Measurements from ENCODE around the gene YWHAG. TPM values are rescaled to one million over a fixed set of nuclear protein-coding genes. Genes with fewer than 3 reads are reported as not detected.
"Not testable (repeated sequence)": the region's sequence is repeated elsewhere in the genome, so short reads cannot be mapped to it uniquely, and the experiment has no call there.

Gene YWHAG
- total and polyA plus RNA-seq, 2 of the 13 experiments (the other 11 are each of a cell fraction or from before 2014, with no cell fraction given): 36.9 to 67.5 TPM

- H3K9me3 ChIP-seq (ENCODE audit: low read length); ATAC-seq; H3K4me3 ChIP-seq (replicated peaks in 1 of 3; ENCODE audit: insufficient read depth in 1 of 3, low read depth in 2 of 3, low read length in 3 of 3); H3K27ac ChIP-seq (ENCODE audit: extremely low read length, insufficient read depth, low read length); H3K4me2 ChIP-seq (ENCODE audit: low read depth, low read length); H2AFZ ChIP-seq (ENCODE audit: low read length); DNase-seq (ENCODE audit: low spot score); H3K79me2 ChIP-seq (ENCODE audit: insufficient read depth, low read length); FAIRE-seq; BruUV-seq (replicated peaks); H3K27me3 ChIP-seq (ENCODE audit: control insufficient read depth in 1 of 2, insufficient read depth in 2 of 2, low read length in 2 of 2); H3K9ac ChIP-seq (ENCODE audit: insufficient read depth, low read depth, low read length); H3K36me3 ChIP-seq (replicated peaks in 1 of 2; ENCODE audit: control insufficient read depth in 1 of 2, insufficient read depth in 2 of 2, low read length in 2 of 2); H4K20me1 ChIP-seq (ENCODE audit: insufficient read depth, low read length): not testable (repeated sequence)
- in situ Hi-C loops (cut with HindIII; ENCODE audit: extremely low pct_ligation_motif_present, low pct_unique_long_range_greater_than_20kb) (loop anchor here (5.0 kb wide), 2 partner anchors 32 to 142 kb away; no protein-coding TSS in a partner anchor), intact Hi-C loops (cut with micrococcal nuclease; ENCODE audit: unreplicated experiment) (loop anchor here (1.0 to 2.0 kb wide), 3 partner anchors 23 to 136 kb away; no protein-coding TSS in a partner anchor)
- POLR2A ChIA-PET: interaction anchor here (0.7 to 1.4 kb wide), 4 partner anchors 11 to 137 kb away, joined by 5 to 11 read pairs (median 6); no protein-coding TSS in a partner anchor
- 42% methylated on average over 6 of the region's 6 CpGs for WGBS (ENCODE audit: low lambda C conversion rate)
- H3K4me1 ChIP-seq (ENCODE audit: insufficient read depth, low read length): peaks cover 48% of the 10 kb centered on the region
- CTCF ChIA-PET (ENCODE audit: low intra/inter-chr PET ratio, low total read pairs): interaction anchor here (0.7 to 6.3 kb wide), 9 partner anchors 12 to 136 kb away, joined by 3 to 179 read pairs (median 14); partner anchors contain the start of genes HSPB1 and YWHAG
- 0 out of 2 replicates have a peak, but pooled peaks have one; percentile 1 for TF ChIP-seq ZNF256 (CRISPR knock-in tag; conservative IDR thresholded peaks at IDR 0.05)
- 0 out of 2 replicates have a peak, but pooled peaks have one; percentile 21 for TF ChIP-seq ZNF451 (CRISPR knock-in tag; IDR thresholded peaks at IDR 0.05)
- peak; percentile 29; the same call in 1 of the 2 replicates for TF ChIP-seq ZNF121 (CRISPR knock-in tag; IDR thresholded peaks at IDR 0.05)
- 0 out of 2 replicates have a peak, but pooled peaks have one; percentile 8 for TF ChIP-seq ZNF414 (CRISPR knock-in tag; IDR thresholded peaks at IDR 0.05)
Observed at GRCh38 chr7:76314740-76315139, 44.1 kb downstream of the YWHAG start.

GRCh38 chr7:76314042-76314721 is 44.6 kb downstream of the YWHAG start:
- H3K4me1 ChIP-seq (ENCODE audit: insufficient read depth, low read length): peaks cover 42% of the 10 kb centered on the region
- no peaks in the 10 kb centered on the region for H3K36me3 ChIP-seq (replicated peaks in 1 of 2; ENCODE audit: control insufficient read depth in 1 of 2, insufficient read depth in 2 of 2, low read length in 2 of 2)
- H3K4me2 ChIP-seq (ENCODE audit: low read depth, low read length): peak overlapping the region; percentile 53
- in situ Hi-C loops (cut with HindIII; ENCODE audit: extremely low pct_ligation_motif_present, low pct_unique_long_range_greater_than_20kb) (loop anchor here (5.0 kb wide), 1 partner anchor 142 kb away; no protein-coding TSS in a partner anchor), intact Hi-C loops (cut with micrococcal nuclease; ENCODE audit: unreplicated experiment) (loop anchor here (1.0 to 2.0 kb wide), 3 partner anchors 23 to 136 kb away; no protein-coding TSS in a partner anchor)
- H3K4me3 ChIP-seq (replicated peaks in 1 of 3; ENCODE audit: insufficient read depth in 1 of 3, low read depth in 2 of 3, low read length in 3 of 3): no peak overlapping the region; a peak in 1 of 6 replicates
- BruUV-seq (replicated peaks): no TSS peak
- ChIA-PET POLR2A (interaction anchor here (0.7 to 1.4 kb wide), 5 partner anchors 11 to 136 kb away, joined by 3 to 11 read pairs (median 6); no protein-coding TSS in a partner anchor), CTCF (ENCODE audit: low intra/inter-chr PET ratio, low total read pairs) (interaction anchor here (0.7 to 6.3 kb wide), 11 partner anchors 11 to 136 kb away, joined by 3 to 179 read pairs (median 7); partner anchors contain the start of genes HSPB1, SRRM3 and YWHAG)
- H3K27ac ChIP-seq (ENCODE audit: extremely low read length, insufficient read depth, low read length): no peak overlapping the region
- no peaks in the 10 kb centered on the region for H3K9me3 ChIP-seq (ENCODE audit: low read length)
- peak; percentile 58 for ATAC-seq
- no peaks in the 10 kb centered on the region for H4K20me1 ChIP-seq (ENCODE audit: insufficient read depth, low read length)
- WGBS (ENCODE audit: low lambda C conversion rate): 2% methylated on average over 8 of the region's 15 CpGs
- DNase-seq (ENCODE audit: low spot score): peak; percentile 85
- no peaks in the 10 kb centered on the region; a peak in 1 of 5 replicates for H3K27me3 ChIP-seq (ENCODE audit: control insufficient read depth in 1 of 2, insufficient read depth in 2 of 2, low read length in 2 of 2)
- peaks cover 3% of the 10 kb centered on the region for H3K79me2 ChIP-seq (ENCODE audit: insufficient read depth, low read length)
- H3K9ac ChIP-seq (ENCODE audit: insufficient read depth, low read depth, low read length): no peak overlapping the region
- FAIRE-seq: peak; percentile 86
- H2AFZ ChIP-seq (ENCODE audit: low read length): no peak overlapping the region
- TF ChIP-seq ZBTB1 (CRISPR knock-in tag; IDR thresholded peaks at IDR 0.05; ENCODE audit: borderline replicate concordance) (no peak), ZNF678 (CRISPR knock-in tag; IDR thresholded peaks at IDR 0.05) (no peak), NFE2L2 (IDR thresholded peaks at IDR 0.05; ENCODE audit: low read length) (no peak; the same call in 1 of the 2 replicates), THAP9 (CRISPR knock-in tag; IDR thresholded peaks at IDR 0.05; ENCODE audit: borderline replicate concordance) (peak; percentile 46; the same call in 1 of the 2 replicates), MBNL3 (CRISPR knock-in tag; conservative IDR thresholded peaks at IDR 0.05) (no peak), ELF3 (CRISPR knock-in tag; IDR thresholded peaks at IDR 0.05) (peak; percentile 67), ATF7 (IDR thresholded peaks at IDR 0.05) (no peak), ATF7 (CRISPR knock-in tag; IDR thresholded peaks at IDR 0.05) (no peak), CHCHD3 (CRISPR knock-in tag; IDR thresholded peaks at IDR 0.05) (no peak), REXO4 (CRISPR knock-in tag; IDR thresholded peaks at IDR 0.05; ENCODE audit: borderline replicate concordance) (no peak)
